PFSK-1 (cell line): Measurements from ENCODE around the gene HSPH1.

ENCODE experiments used
- POLR2AphosphoS5 ChIP-seq: IDR thresholded peaks from 2 replicates; pipeline ENCODE4 v1.6.1; 2012; ENCODE audit warnings: low read depth, mild to moderate bottlenecking, control low read depth, low read length, moderate library complexity
- REST ChIP-seq, 2 experiments: IDR thresholded peaks; 2 replicates each; pipeline versions ENCODE4 v1.6.1 to v1.8.0; 2011 to 2012; ENCODE audit warnings: low read depth in 2 of 2, low read length in 2 of 2, control low read depth in 1 of 2, inconsistent platforms in 1 of 2, mild to moderate bottlenecking in 1 of 2, moderate library complexity in 1 of 2; ENCODE audit not compliant: insufficient read depth in 1 of 2

- TF ChIP-seq POLR2AphosphoS5 (no peak), REST (IDR thresholded peaks at IDR 0.05; ENCODE audit: insufficient read depth in 1 of 2, low read depth in 2 of 2, low read length in 2 of 2) (no peak)
Observed at GRCh38 chr13:31101472-31102170, 60.1 kb downstream of the HSPH1 start.
